Femur (tissue), 1 donor: ENCODE data around the gene GPR37L1.
A peak's percentile ranks its signal among the peaks of the same experiment; 100 is the strongest.
"Not testable (repeated sequence)": the region's sequence is repeated elsewhere in the genome, so short reads cannot be mapped to it uniquely, and the experiment has no call there.

Experiments used
- DNase-seq: peaks from one replicate; pipeline ENCODE4 v3.0.0-alpha.2; 2017

Gene GPR37L1

DNA sequence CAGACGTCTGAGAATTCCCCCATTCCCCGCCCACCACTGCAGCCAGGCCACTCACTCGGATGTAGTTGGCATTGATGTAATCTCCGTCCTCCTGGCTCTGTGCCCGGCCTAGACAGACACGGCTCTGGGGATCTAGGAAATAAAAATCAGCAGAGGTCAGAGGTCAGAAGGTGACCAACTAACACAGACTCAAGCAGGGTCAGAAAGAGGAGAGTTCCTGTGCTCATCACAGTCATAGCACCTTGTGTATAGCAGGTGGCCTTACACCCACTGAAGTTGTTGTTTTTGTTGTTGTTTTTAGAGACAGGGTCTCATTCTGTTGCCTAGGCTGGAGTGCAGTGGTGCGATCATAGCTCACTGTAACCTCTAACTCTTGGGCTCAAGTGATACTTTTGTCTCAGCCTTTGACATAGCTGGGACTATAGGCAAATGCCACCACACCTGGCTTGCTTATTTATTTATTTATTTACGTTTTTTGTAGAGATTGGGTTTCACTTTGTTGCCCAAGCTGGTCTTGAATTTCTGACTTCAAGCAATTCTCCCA lies 32.8 kb downstream of the GPR37L1 start:
- DNase-seq: no peak

DNA sequence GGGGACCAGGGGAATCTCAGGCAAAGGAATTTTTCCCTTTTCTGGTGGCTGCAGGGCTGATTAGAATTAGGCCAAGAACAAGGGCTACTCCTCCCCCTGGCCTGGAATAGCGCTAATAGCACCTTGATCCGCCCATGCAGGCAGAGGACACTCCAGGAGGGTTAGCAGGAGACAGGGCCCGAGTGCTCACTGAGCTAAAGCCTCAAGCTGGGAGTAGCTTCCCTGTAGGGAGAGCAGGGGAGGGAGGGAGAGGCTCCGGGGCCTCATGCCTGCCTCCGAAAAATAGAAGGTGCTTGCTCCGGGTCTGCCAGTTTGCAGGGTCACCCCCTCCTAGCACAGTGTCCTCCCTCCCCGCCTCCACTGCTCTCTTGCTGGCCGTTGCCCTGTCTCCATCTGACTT lies 33.9 kb downstream of the GPR37L1 start:
- no peak for DNase-seq

DNA sequence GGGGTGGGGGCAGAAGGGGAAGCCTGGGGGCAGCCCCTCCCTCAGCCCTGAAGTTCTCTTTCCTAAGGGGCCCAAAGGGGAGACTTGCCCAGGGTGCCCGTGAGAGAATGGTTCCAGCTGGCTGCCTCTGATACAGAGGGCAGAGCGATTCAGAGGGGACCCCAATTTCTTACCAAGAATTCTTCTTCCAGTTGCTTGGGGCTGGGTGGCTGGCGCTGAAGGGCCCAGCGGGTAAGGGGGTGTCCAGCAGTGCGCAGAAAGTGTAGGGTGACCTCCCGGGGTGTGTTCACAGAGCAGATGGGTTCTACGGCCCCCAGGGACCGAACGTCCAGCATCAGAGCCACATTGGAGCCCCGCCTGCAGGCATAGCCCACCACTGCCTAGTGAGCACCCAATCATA lies 35.2 kb downstream of the GPR37L1 start:
- DNase-seq: no peak

DNA sequence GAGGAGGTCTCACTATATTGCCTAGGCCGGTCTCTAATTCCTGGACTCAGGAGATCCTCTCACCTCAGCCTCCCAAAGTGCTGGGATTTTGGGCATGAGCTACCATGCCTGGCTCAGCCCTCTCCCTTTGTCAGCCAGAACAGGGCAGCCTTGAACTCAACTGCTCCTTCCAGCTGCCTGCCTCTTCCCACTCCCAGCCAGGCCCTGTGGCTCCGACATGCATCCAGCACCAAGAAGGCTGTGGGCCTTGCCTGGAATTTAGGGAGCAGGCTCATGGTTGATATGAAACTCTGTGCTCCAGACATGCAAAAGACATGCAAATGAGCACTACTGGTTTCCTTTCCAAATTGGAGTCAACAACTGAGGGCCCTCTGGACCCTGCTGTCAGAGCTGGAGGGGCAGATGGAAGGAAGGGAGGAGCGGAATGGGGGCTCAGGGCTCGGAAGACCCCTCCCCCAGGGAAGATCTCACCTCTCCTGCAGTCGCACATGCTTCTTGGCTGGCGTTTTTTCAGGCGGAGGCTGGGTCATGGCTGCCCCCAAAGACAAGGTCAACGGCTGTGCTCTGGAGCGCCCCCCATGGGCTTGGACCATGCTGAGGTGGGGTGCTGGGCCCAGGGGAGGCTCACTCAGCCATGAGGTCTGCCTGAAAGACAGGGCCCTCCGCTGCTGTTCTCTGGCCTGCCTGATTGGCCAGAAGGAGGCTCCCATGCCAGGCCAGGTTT lies 36.3 kb downstream of the GPR37L1 start:
- DNase-seq: no peak

DNA sequence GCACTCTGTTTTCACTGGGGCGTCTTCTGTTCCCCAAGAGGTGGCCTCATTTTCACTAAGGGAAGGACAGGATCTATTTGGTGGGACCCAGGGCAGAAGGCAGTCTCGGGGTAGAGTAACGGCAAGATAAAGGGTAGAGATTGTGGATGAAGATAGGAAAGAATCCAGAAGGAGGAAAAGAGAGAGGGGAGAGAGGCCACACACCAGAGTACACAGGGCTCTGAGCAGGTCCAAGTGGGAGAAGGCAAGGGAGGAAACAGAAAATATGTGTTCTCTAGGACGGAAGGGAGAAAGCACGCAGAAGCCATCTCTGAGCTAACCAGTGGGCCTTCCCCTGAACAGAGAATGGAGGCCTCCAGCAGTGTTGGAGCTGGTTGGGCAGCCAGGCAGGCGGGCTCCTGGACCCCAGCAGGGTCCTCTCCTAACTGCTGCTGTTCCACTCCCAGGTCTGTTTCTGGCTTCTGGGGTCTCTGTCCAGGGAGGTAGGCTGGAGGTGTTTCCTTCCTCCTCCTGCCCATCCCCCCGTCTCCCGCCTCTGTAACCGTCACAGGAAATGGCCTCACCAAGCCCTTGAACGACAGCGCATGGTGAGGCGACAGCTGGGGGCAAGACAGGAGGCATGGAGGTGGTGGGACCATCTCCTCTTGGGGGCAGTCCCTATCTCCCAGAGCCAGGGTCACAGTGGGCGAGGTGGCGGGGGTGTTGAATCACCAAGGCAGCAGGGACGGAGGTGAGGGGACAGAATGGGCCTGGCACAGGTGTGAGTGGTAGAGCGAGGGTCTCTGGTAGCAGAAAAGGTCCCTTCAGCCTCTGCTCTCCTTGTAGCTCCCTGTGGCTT lies 37.0 kb downstream of the GPR37L1 start:
- no peak for DNase-seq

- no peak for DNase-seq
These were observed 37.7 kb downstream of the GPR37L1 start, which contains the start of gene PTPN7 for GRCh38 chr1:202160377-202160940. Gene PTPN7 (minus strand): TSS chr1:202160602. CDS start chr1:202159402, 1,200 bp downstream.

- no peak for DNase-seq
These were observed 38.7 kb downstream of the GPR37L1 start for GRCh38 chr1:202161151-202162046.

DNA sequence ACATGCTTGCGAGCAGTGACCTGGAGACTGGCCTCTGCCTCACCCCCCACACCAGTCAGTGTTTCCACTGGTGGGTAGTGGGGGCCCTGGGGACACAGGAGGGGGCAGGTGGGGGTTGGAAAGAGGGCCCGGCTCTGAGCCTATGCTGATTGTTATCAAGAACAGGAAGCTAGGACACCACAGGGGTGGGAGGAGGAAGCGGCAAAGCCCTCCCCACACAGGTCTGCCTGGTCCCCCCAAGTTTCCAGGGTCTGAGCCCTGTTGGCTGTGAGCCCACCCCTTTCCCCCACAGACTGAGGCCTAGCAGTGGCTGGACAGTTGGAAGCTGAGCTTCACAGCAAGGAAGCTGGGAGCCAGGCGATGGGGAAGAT lies 39.3 kb downstream of the GPR37L1 start:
- no peak for DNase-seq

DNA sequence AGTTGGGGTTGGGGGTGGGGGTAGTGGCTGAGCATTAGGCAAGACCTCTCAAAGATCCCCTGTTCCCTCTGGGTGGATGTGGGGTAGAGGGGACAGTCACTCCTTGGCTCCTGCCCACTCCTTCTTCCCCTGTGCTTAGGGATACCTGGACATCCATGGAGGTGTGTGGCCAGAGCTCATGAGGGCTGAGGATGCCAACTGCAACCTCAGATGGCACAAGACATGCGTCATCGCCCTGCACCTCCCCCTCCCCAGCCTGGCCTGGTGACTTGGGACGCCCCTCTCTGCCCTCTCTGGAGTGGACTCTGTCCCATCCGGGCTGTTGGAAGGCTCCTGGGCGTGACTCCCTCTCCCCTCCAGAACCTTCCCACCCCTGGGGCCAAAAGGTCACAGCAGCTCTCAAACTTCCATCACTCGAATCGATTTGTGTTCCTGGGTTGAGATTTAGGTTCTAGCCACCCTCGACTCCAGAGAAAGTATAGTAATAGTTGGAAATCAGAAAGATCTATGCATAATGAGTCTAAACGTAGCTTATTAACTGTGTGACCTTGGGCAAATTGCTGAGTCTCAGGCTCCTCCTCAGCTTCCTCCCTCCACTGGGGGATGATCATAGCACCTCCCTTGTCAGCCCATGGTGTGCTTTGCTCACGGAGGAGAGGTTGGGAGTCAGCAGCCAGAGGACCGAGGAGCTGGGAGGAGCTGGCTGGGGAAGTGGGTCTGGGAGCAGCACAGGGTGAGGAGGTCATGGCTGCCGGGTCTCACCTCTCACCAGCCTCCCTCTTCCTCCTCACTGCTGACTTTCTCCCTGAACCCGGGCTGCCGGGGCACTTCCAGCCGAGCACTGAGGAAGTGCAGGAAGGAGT lies 39.9 kb downstream of the GPR37L1 start:
- DNase-seq: no peak

- no peak for DNase-seq
These were observed 40.9 kb downstream of the GPR37L1 start for GRCh38 chr1:202163281-202164270.

DNA sequence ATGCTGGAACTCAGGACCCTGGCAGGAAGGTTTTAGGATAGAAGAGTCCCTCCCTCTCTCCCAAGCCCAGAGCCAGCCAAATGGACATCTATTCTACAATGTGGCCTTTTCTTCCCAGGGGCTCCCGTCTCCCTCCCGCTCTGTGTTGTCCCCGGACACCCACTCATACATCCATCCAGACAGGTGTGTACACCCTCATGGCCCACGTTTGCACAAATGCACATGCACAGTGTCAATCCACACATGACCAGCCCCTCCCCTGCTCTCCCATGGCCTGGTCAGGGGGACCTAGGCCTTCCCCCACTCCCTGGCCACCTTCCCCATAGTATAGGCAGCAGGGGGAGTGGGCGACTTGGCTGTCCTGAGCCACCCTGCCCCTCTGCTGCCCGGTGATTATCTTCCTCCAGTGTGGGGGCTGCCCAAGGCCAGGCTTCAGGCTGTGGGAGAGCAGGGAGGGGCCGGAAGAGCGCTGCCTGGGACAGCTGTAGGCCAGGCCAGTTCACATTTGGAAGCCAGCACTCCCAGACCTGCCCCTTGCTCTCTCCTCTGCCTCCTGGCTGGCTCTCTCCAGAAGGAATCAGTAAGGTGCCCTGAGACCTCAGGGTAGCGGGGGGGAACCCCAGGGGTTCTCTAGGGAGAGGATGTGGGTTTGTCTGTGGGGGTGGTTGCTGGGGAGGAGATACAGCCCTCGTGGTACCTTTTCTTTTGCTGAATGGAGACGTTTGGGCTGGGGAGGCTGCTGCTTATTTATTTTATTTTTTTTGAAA lies 41.7 kb downstream of the GPR37L1 start:
- DNase-seq: no peak

DNA sequence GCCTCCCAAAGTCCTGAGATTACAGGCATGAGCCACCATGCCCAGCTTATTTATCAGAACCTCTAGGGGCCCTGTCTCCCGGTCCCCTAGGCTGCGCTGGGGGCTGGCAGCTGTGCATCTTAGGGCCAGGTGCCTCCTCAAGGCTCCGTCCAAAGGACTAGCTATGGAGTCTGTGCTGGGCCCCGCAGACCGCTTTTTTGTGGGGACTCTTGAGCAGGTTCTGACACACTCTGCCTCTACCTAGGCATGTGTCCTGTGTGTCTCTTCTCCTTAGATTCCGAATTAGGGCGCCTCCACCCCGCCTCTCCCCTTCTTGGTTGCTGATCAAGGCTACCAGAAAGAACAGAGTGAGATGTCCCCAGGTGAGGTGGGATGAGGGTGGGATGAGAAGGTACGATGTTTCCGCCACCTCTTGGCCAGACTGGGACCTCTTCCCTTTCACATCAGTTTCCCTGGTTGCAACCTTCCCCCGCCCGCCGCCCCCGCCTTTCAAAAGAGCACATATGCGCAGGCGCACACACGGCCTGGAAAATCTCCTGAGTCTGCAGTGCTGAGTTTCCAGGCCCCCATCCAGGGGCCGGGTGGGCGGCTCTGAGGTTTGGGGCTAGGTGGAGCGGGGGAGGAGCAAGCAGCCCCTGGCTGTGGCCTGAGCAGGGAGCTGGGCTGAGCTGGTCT lies 42.7 kb downstream of the GPR37L1 start:
- peak; percentile 87 for DNase-seq

- no peak for DNase-seq
These were observed 43.5 kb downstream of the GPR37L1 start for GRCh38 chr1:202165942-202166843.

- not testable (repeated sequence) for DNase-seq
These were observed 44.3 kb downstream of the GPR37L1 start for GRCh38 chr1:202167054-202167453.

DNA sequence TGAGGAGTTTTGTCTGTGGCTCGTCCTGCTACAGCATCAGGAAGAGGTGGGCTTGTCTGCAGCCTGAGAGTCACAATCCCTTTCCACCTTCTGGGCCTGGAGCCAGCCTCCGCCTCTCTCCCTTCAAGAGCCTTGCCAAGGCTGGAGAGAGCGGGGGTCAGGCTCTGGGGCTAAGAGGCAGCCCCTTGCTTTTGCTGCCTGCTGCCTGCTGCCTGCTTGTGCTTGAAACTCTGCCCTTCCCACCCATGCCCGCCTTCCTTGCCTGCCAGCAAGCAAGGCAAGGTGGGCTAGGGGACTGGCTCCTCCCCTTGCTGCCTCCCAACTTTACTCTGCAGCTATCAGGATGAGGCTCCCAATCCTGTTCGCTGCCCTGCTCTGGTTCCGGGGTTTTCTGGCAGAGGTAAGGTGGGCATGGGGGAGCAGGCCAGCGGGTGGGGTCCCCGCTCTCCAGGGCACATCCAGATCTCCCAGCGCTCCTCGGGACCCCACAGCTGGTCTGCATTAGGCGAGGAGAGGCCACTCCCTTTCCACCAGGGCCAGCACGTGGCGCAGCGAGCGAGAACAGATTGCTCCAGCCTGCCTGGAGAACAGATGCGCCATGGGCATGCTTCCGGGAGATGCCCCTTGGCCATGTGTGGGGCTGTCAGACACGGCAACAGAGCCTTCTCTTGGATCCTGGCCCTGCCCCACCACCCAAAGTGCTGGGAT lies 45.1 kb downstream of the GPR37L1 start:
- peak; percentile 81 for DNase-seq

GRCh38 chr1:202168861-202169260 lies 46.1 kb downstream of the GPR37L1 start:
- no peak for DNase-seq

DNA sequence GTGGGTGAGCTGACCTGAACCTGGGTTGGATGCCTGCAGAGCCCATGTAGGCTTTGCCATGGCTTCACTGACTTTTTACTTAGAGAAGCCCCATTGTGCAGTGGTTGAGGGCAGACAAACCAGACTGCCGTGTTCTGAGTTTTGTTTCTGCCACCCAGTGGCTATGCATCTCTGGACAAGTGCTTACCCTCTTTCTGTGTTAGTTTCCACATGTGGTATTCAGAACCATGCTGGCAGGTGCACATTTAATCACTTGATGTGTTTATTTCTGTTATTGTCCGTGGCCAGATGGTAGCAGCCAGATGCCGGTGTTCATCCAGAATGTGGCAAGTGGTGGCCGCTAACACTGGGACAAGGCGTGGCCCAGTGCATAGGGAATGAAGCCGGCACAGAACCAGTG lies 48.0 kb downstream of the GPR37L1 start:
- no peak for DNase-seq
